NOMO-1 treated with dmso at 0.1 percent for 144 hours (cell line): ENCODE results near the gene ATAD5.
"Not testable (repeated sequence)": the region's sequence is repeated elsewhere in the genome, so short reads cannot be mapped to it uniquely, and the experiment has no call there.

Source experiments
- DNase-seq: peaks from one replicate; lab custom pipeline; 2025; ENCODE audit not compliant: unreplicated experiment; lab: John Stamatoyannopoulos, UW

ATAD5 gene

GRCh38 chr17:30821871-30822723, 9.7 kb upstream of the ATAD5 start:
- DNase-seq = no peak

GRCh38 chr17:30822919-30823318, 8.8 kb upstream of the ATAD5 start:
- DNase-seq = not testable (repeated sequence)

- DNase-seq = no peak
These were observed 8.3 kb upstream of the ATAD5 start for GRCh38 chr17:30823421-30823820.

GRCh38 chr17:30824002-30824355, 7.8 kb upstream of the ATAD5 start:
- DNase-seq = no peak

- peak; percentile 89 for DNase-seq
These were observed 7.2 kb upstream of the ATAD5 start, which contains the start of gene CRLF3 for GRCh38 chr17:30824356-30825145. TSS of gene CRLF3 (minus strand) at chr17:30824692. CDS start at chr17:30824651, 41 bp downstream.

GRCh38 chr17:30827082-30827481, 4.7 kb upstream of the ATAD5 start:
- no peak for DNase-seq

- DNase-seq = no peak
These were observed 2.7 kb upstream of the ATAD5 start for GRCh38 chr17:30829022-30829421.

- no peak for DNase-seq
These were observed 509 bp upstream of the ATAD5 start for GRCh38 chr17:30831257-30831656.

GRCh38 chr17:30832438-30833124, 815 bp downstream of the ATAD5 start:
- no peak for DNase-seq

- no peak for DNase-seq
These were observed 6.5 kb downstream of the ATAD5 start for GRCh38 chr17:30838202-30838807.

- DNase-seq = peak; percentile 46
These were observed 9.0 kb downstream of the ATAD5 start for GRCh38 chr17:30840771-30841170.

GRCh38 chr17:30848021-30848420, 16.3 kb downstream of the ATAD5 start:
- no peak for DNase-seq

GRCh38 chr17:30854146-30854545, 22.4 kb downstream of the ATAD5 start:
- no peak for DNase-seq

GRCh38 chr17:30858556-30859250, 26.9 kb downstream of the ATAD5 start:
- no peak for DNase-seq

- DNase-seq = no peak
These were observed 32.9 kb downstream of the ATAD5 start for GRCh38 chr17:30864636-30865035.

GRCh38 chr17:30869005-30869404, 37.2 kb downstream of the ATAD5 start:
- no peak for DNase-seq

- no peak for DNase-seq
These were observed 54.4 kb downstream of the ATAD5 start for GRCh38 chr17:30886187-30886586.

GRCh38 chr17:30894236-30894635, 62.5 kb downstream of the ATAD5 start:
- no peak for DNase-seq

- no peak for DNase-seq
These were observed 65.5 kb downstream of the ATAD5 start for GRCh38 chr17:30897311-30897710.

- DNase-seq = no peak
These were observed 74.0 kb downstream of the ATAD5 start for GRCh38 chr17:30905742-30906100.
